ENCODE data around the gene RPP40.
A peak's percentile ranks its signal among the peaks of the same experiment; 100 is the strongest.

Gene RPP40

DNA sequence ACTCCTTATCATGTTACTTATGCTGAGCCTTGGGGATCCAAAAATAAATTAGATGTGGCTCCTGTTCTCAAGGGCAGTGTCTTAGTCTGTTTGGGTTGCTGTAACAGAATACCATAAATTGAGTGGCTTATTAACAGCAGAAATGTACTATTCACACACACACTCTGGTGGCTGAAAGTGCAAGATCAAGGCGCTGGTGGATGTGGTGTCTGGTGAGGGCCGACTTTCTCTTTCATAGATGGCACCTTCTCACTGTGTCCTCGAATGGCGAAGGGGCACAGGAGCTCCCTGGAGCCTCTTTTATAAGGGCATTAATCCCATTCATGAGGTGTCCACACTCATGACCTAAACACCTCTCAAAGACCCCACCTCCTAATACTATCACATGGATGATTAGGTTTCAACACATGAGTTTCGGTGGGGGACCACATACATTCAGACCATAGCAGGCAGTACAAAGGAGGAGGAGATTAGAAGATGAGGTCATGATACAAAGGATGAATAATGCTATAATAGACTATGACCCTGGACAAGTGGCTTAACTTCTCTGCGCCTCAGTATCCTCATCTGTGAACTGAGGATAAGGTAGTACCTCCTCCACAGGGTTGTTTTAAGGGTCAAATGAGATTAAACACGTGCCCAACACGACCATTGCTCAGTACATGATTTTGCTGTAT lies 34.1 kb downstream of the RPP40 start:
- no peak for DNase-seq (ENCODE audit: low spot score)

DNA sequence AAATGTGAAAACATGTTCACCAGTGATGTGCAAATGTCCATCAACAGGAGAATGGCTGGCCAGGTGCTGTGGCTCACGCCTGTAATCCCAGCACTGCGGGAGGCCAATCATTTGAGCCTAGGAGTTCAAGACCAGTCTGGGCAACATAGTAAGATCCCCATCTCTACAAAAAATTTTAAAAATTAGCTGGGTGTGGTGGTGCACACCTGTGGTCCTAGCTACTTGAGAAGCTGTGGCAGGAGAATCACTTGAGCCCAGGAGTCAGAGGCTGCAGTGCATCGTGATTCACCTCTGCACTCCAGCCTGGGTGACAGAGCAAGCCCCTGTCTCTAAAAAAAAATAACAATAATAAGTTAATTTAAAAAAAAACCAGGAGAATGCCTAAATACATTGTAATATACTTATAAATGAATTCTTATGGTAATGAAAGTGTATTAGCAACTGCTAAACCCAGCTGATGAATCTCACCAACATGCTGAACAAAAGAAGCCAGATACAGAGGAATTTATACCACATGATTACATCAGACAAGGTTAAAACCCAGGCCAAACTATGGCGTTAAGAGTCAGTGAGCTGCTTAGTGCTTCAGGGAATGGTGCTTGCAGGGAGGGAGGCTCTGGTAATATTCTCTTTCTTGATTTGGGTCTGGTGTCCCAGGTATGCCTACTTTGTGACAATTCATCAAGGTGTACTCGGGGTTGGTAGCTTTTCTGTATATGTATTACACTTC lies 36.4 kb downstream of the RPP40 start:
- no peak for DNase-seq (ENCODE audit: low spot score)

GRCh38 chr6:4965562-4966389 lies 38.1 kb downstream of the RPP40 start:
- DNase-seq (ENCODE audit: low spot score), result no peak

- no peak for DNase-seq (ENCODE audit: low spot score)
Measured at GRCh38 chr6:4964675-4965561, 38.9 kb downstream of the RPP40 start.

DNA sequence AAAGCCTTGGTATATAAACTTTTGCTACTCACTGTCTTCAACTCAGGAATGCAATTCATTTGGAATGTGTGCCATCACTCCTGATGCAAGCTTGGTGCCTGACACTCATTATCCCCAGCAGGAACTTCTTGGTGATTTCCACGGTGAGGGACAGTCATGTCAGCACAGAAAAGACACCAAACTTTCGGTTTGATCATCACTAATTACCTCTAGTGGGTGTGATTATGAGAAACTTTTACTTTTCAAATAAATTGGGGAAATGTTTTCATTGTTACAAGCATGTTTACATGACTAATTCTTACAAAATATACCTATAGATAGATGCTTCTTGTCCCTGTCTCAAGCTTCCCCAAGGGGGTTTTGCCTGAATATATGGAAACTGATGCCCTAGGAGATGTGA lies 40.9 kb downstream of the RPP40 start:
- DNase-seq (ENCODE audit: low spot score), result no peak

GRCh38 chr6:4961322-4962168 lies 42.3 kb downstream of the RPP40 start:
- DNase-seq (ENCODE audit: low spot score), result no peak

GRCh38 chr6:4958624-4959023 lies 45.2 kb downstream of the RPP40 start:
- no peak for DNase-seq (ENCODE audit: low spot score)

DNA sequence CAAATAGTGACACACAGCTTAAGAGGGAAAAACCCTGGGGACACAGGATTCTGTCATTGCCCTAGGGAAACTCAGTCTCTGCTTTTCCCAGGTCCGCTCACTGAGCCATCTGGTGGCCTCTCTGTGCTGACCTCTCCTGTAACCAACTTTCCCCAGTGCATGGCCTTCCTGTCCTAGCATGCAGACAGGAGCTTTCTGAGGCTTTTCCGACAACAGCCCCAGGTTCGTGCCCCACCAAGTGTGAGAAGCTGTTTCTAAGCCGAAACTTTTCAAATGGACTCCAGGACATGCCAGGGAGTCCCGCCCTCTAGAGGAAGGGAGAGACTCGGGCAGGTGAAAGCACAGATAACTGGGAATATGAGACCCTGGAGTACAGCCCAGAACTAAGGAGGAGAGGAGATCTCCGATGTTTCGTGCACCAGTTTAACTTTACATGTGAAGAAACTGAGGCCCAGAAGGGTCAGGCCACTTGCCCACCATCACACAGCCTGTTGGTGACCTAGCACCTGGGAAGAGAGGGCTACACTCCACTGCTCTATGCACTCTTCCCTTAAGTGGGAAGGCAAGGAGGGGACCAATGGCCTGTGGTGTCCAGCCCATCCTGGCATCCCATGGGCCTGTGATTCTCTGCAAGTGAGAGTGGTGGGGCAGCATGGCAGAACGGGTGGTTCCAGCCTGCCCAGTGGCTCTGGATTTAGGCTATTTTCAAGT lies 46.2 kb downstream of the RPP40 start:
- peak; percentile 17 for DNase-seq (ENCODE audit: low spot score)

- DNase-seq (ENCODE audit: low spot score), result no peak
Measured at GRCh38 chr6:4956625-4957024, 47.2 kb downstream of the RPP40 start.

- DNase-seq (ENCODE audit: low spot score), result no peak
Measured at GRCh38 chr6:4953440-4953839, 50.4 kb downstream of the RPP40 start.

- no peak for DNase-seq (ENCODE audit: low spot score)
Measured at GRCh38 chr6:4950836-4951533, 52.9 kb downstream of the RPP40 start.

DNA sequence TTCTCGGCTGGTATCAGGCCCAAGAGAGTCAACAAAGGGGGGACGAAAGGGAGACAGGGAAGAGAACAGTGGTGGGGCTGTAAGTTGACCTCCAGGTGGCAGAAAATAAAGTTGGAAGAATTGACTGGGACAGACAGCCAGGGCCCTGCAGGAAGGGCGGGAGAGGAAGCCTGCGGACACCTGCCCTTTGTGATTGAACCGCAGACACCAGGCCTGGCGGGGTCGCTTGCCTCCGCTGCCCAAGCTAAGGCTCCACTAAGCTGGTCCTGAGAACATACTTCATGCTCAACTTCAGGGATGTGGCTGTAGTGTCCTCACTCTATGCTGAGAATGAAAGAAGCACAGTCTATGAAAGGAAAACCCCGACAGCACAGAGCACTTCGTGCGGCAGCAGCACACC lies 53.8 kb downstream of the RPP40 start:
- DNase-seq (ENCODE audit: low spot score), result no peak

GRCh38 chr6:4948781-4949450 lies 54.9 kb downstream of the RPP40 start:
- no peak for DNase-seq (ENCODE audit: low spot score)

DNA sequence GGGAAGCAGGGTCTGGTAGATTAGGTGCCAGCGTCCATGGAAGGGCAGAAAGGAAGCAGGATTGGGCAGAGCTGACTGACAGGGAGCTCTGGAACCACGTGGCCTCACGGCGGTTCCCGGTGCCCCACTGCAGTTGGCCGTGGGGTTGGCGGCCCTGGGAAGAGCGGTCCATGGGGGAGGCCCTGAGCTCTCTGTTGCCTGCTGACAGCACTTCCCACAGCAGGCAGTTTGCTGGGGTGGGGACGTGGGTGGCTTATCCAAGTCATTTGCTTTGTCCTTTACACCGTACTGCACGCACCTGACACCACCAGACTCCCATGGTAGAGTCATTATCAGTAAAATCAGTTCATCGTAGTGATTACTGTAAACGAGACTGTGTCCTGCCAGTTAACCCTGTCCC lies 56.1 kb downstream of the RPP40 start:
- DNase-seq (ENCODE audit: low spot score), result no peak

DNA sequence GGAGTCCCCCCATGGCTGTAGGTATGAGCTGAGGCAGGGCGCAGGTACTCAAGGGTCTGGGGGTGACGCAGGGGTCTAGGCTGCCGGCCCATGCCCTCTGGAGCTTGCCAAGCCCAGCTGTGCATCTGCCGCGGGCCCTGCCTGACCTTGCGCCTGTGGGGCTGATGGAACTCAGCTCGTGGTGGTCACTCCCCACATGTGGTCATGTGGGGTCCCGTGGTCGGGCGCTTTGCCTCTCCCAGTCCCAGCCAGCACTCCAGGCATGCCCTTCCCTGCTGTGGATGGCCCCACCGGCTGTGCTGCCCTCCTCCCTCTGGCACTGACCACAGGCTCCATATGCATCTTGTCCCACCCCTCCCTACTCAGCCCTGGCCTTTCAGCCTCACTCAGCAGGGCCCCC lies 57.3 kb downstream of the RPP40 start:
- no peak for DNase-seq (ENCODE audit: low spot score)

Measured in hepatic stellate cell (primary cell).